K562 (cell line): ENCODE results near the gene TRIM34. TPM values are rescaled to one million over a fixed set of nuclear protein-coding genes. Genes with fewer than 3 reads are reported as not detected.

Experiments used
- ARID1B ChIP-seq: fragments of 450-650 bp; IDR thresholded peaks from 2 replicates; pipeline ENCODE4 v1.6.1; 2016; ENCODE audit warnings: antibody characterized with exemption, mild to moderate bottlenecking, inconsistent platforms
- CBFA2T2 ChIP-seq: fragments of 450-650 bp; conservative IDR thresholded peaks from 2 replicates; pipeline ENCODE4 v1.6.1; 2017; ENCODE audit warnings: mild to moderate bottlenecking
- CEBPG ChIP-seq, 3 experiments: fragments of 200-800 bp in 1 of 3; sonication (Bioruptor generic) in 1 of 3; sonication (generic) in 1 of 3; formaldehyde crosslinking in 1 of 3; IDR thresholded peaks in 2 of 3; conservative IDR thresholded peaks in 1 of 3; 2 replicates each; pipeline versions ENCODE4 v1.6.1 to v1.8.0; 2016 to 2022; ENCODE audit warnings: missing compliant biosample characterization in 2 of 3, missing genetic modification characterization in 2 of 3, mild to moderate bottlenecking in 1 of 3, missing genetic modification reagents in 1 of 3
- HMBOX1 ChIP-seq: sonication (generic); IDR thresholded peaks from 2 replicates; pipeline ENCODE4 v1.6.1; 2016
- KDM4B ChIP-seq, 2 experiments: fragments of 450-650 bp in 1 of 2; sonication (generic) in 1 of 2; IDR thresholded peaks; 2 replicates each; pipeline ENCODE4 v1.6.1; 2016 to 2017; ENCODE audit warnings: borderline replicate concordance in 2 of 2, antibody characterized with exemption in 1 of 2, low read depth in 1 of 2, mild to moderate bottlenecking in 1 of 2
- MIER1 ChIP-seq: fragments of 450-650 bp; IDR thresholded peaks from 2 replicates; pipeline ENCODE4 v1.6.1; 2016; ENCODE audit warnings: antibody characterized with exemption, mild to moderate bottlenecking, low read depth
- NR2C1 ChIP-seq, 2 experiments: fragments of 450-650 bp; IDR thresholded peaks; 2 replicates each; pipeline ENCODE4 v1.6.1; 2017; ENCODE audit warnings: mild to moderate bottlenecking in 2 of 2, antibody characterized with exemption in 1 of 2, inconsistent platforms in 1 of 2, missing compliant biosample characterization in 1 of 2, missing genetic modification characterization in 1 of 2
- RBFOX2 ChIP-seq: fragments of 200-400 bp; formaldehyde crosslinking; IDR thresholded peaks from 2 replicates; pipeline ENCODE4 v1.6.1; 2017; ENCODE audit warnings: low read depth, mild to moderate bottlenecking, low read length, moderate library complexity
- SPI1 ChIP-seq: IDR thresholded peaks from 2 replicates; pipeline ENCODE4 v1.6.1; 2011; ENCODE audit warnings: low read depth, low read length, control low read depth, borderline replicate concordance
- TEAD4 ChIP-seq, 2 experiments: sonication (generic) in 1 of 2; formaldehyde crosslinking in 1 of 2; IDR thresholded peaks; 2 replicates each; pipeline versions ENCODE4 v1.6.1 to v1.8.0; 2012 to 2022; ENCODE audit warnings: borderline replicate concordance in 1 of 2, inconsistent platforms in 1 of 2, low read length in 1 of 2, mild to moderate bottlenecking in 1 of 2, missing genetic modification reagents in 1 of 2
- TRIM24 ChIP-seq, 2 experiments: fragments of 450-650 bp; IDR thresholded peaks; 2 replicates each; pipeline ENCODE4 v1.6.1; 2016
- UBTF ChIP-seq, 2 experiments: IDR thresholded peaks; 2 replicates each; pipeline ENCODE4 v1.6.1; 2012; ENCODE audit warnings: improper control_type of control experiment in 2 of 2, low read depth in 2 of 2, low read length in 2 of 2, borderline replicate concordance in 1 of 2
- ZMIZ1 ChIP-seq, 2 experiments: fragments of 150-350 bp in 1 of 2; IDR thresholded peaks; 2 replicates each; pipeline ENCODE4 v1.6.1; 2012 to 2016; ENCODE audit warnings: low read depth in 2 of 2, low read length in 2 of 2, mild to moderate bottlenecking in 1 of 2, moderate library complexity in 1 of 2
- ZNF449 ChIP-seq: fragments of 250-450 bp; sonication (Bioruptor Pico); IDR thresholded peaks from 2 replicates; pipeline ENCODE4 v1.8.0; 2022; ENCODE audit warnings: moderate library complexity, mild to moderate bottlenecking, inconsistent platforms
- ZNF586 ChIP-seq: fragments of 450-650 bp; formaldehyde crosslinking; conservative IDR thresholded peaks from 2 replicates; pipeline ENCODE4 v1.4.0; 2020; ENCODE audit warnings: mild to moderate bottlenecking, moderate library complexity
- ZNF740 ChIP-seq, 3 experiments: fragments of 200-800 bp in 1 of 3; sonication (Bioruptor generic) in 1 of 3; sonication (generic) in 1 of 3; formaldehyde crosslinking in 1 of 3; IDR thresholded peaks; 2 replicates each; pipeline versions ENCODE4 v1.6.1 to v1.8.0; 2016 to 2022; ENCODE audit warnings: mild to moderate bottlenecking in 2 of 3, missing compliant biosample characterization in 2 of 3, missing genetic modification characterization in 2 of 3, missing genetic modification reagents in 1 of 3
- polyA plus RNA-seq, 8 experiments: library from polyadenylated mRNA; depleted of rRNA in 4 of 8; stranded (reverse) in 5 of 8; unstranded in 3 of 8; fragments of >200 nt; fragmentation: Nextera tagmentation in 2 of 8; fragmentation: Illumina TruSeq in 1 of 8; extraction: Ambion mirVana in 2 of 8; extraction: Trizol in 1 of 8; gene quantifications; 2 replicates each; pipeline versions ENCODE4 v1.2.1 to v1.2.3, GENCODE V29; 2011 to 2014; ENCODE audit warnings: inconsistent platforms in 1 of 8, missing spikeins in 1 of 8
- total RNA-seq, 7 experiments: library from RNA; depleted of rRNA in 6 of 7; stranded (reverse); fragments of >200 nt in 6 of 7; fragmentation: Illumina TruSeq in 2 of 7; extraction: Trizol in 2 of 7; gene quantifications; 2 replicates each; pipeline versions ENCODE4 v1.2.1 to v1.2.3, GENCODE V29; 2011 to 2021; ENCODE audit warnings: low replicate concordance in 1 of 7

The TRIM34 gene
- total and polyA plus RNA-seq, 9 of the 15 experiments (the other 6 are each of a cell fraction or from before 2014, with no cell fraction given), result 0.31 to 2.9 (median 1.3) TPM

- TF ChIP-seq CBFA2T2 (0 out of 2 replicates have a peak, but pooled peaks have one; percentile 18), MIER1 (no peak), UBTF (IDR thresholded peaks at IDR 0.05; ENCODE audit: borderline replicate concordance in 1 of 2, low read depth in 2 of 2, low read length in 2 of 2) (peak in 1 of 2 experiments; percentile 81; a peak in 2 of 4 replicates), RBFOX2 (no peak), ZNF586 (CRISPR knock-in tag) (no peak), TEAD4 (IDR thresholded peaks at IDR 0.05; ENCODE audit: low read length) (peak; percentile 46), TEAD4 (CRISPR knock-in tag; IDR thresholded peaks at IDR 0.05; ENCODE audit: borderline replicate concordance) (no peak), ARID1B (peak; percentile 29), CEBPG (CRISPR knock-in tag; IDR thresholded peaks at IDR 0.05) (peak; percentile 68; the same call in 1 of the 2 replicates), CEBPG (tag; conservative IDR thresholded peaks at IDR 0.05 in 1 of 2, IDR thresholded peaks at IDR 0.05 in 1 of 2) (no peak), TRIM24 (IDR thresholded peaks at IDR 0.05) (peak; percentile 29 to 34; a peak in 1 of 4 replicates), SPI1 (peak; percentile 74; the same call in 1 of the 2 replicates), KDM4B (IDR thresholded peaks at IDR 0.05; ENCODE audit: borderline replicate concordance in 2 of 2, low read depth in 1 of 2) (no peak), ZNF449 (CRISPR knock-in tag) (no peak), ZMIZ1 (IDR thresholded peaks at IDR 0.05; ENCODE audit: low read depth in 2 of 2, low read length in 2 of 2) (no peak), ZNF740 (CRISPR knock-in tag; IDR thresholded peaks at IDR 0.05) (0 out of 2 replicates have a peak, but pooled peaks have one; percentile 54), ZNF740 (tag; IDR thresholded peaks at IDR 0.05) (no peak), HMBOX1 (no peak), NR2C1 (IDR thresholded peaks at IDR 0.05) (peak; percentile 54), NR2C1 (tag; IDR thresholded peaks at IDR 0.05) (peak; percentile 76)
Measured at GRCh38 chr11:5581014-5581413, 43.8 kb upstream of the TRIM34 start (continued).
